M059J (cell line): ENCODE results near the gene OR51T1. TPM values are rescaled to one million over a fixed set of nuclear protein-coding genes. Genes with fewer than 3 reads are reported as not detected.

Experiments
- DNase-seq: peaks from one replicate; pipeline ENCODE4 v3.0.0-alpha.2; 2012; ENCODE audit warnings: low read depth
- total RNA-seq: library from RNA; depleted of rRNA; stranded (reverse); fragments of >200 nt; shearing (Covaris generic); gene quantifications from 2 replicates; pipeline ENCODE4 v1.2.3, GENCODE V29; 2014; rRNA removed

The OR51T1 gene
- total RNA-seq, 1 experiment from 2014 or later, result not detected

- DNase-seq, result no peak
These were observed 44.9 kb downstream of the OR51T1 start for GRCh38 chr11:4926608-4927007.

Other genes with a start within 250 kb of the OR51T1 start
- gene OR51D1, start 244.4 kb upstream of the OR51T1 start, total RNA-seq, result not detected in 2 replicates
- gene OR51E1, start 237.9 kb upstream of the OR51T1 start, total RNA-seq, result not detected in 2 replicates
- not detected in 2 replicates for gene OR51E2, start 184.0 kb upstream of the OR51T1 start, total RNA-seq
- gene MMP26, start 177.1 kb upstream of the OR51T1 start, total RNA-seq, result not detected in 2 replicates
- gene OR51F1, start 112.0 kb upstream of the OR51T1 start, total RNA-seq, result not detected in 2 replicates
- not detected in 2 replicates for gene OR52R1, start 77.5 kb upstream of the OR51T1 start, total RNA-seq
- gene OR51F2, start 60.6 kb upstream of the OR51T1 start, total RNA-seq, result not detected in 2 replicates
- gene OR51S1, start 32.7 kb upstream of the OR51T1 start, total RNA-seq, result not detected in 2 replicates
- gene OR51A7, start 21.9 kb downstream of the OR51T1 start, total RNA-seq, result not detected in 2 replicates
- gene OR51G2, start 37.5 kb downstream of the OR51T1 start, total RNA-seq, result not detected in 2 replicates
- gene OR51G1, start 42.4 kb downstream of the OR51T1 start, total RNA-seq, result not detected in 2 replicates
- gene OR51A4, start 65.7 kb downstream of the OR51T1 start, total RNA-seq, result not detected in 2 replicates
- gene OR51A2, start 73.8 kb downstream of the OR51T1 start, total RNA-seq, result not detected in 2 replicates
- not detected in 2 replicates for gene OR51L1, start 113.0 kb downstream of the OR51T1 start, total RNA-seq
- not detected in 2 replicates for gene OR52J3, start 164.6 kb downstream of the OR51T1 start, total RNA-seq
- gene OR52E2, start 177.7 kb downstream of the OR51T1 start, total RNA-seq, result not detected in 2 replicates
- not detected in 2 replicates for gene OR52E1, start 187.7 kb downstream of the OR51T1 start, total RNA-seq